IPS-NIHi11 (cell line): ENCODE data around the gene MYO15B.

Source experiments
- DNase-seq: peaks from one replicate; pipeline ENCODE4 v3.0.0; 2012; ENCODE audit warnings: mixed read lengths, low spot score

MYO15B gene

GRCh38 chr17:75558666-75559530, 28.7 kb upstream of the MYO15B start:
- DNase-seq = no peak

GRCh38 chr17:75559958-75560533, 27.6 kb upstream of the MYO15B start:
- no peak for DNase-seq

GRCh38 chr17:75561927-75562603, 25.5 kb upstream of the MYO15B start:
- DNase-seq = no peak

GRCh38 chr17:75563063-75563758, 24.4 kb upstream of the MYO15B start:
- no peak for DNase-seq

GRCh38 chr17:75564195-75564594, 23.4 kb upstream of the MYO15B start:
- DNase-seq = no peak

- no peak for DNase-seq
Observed at GRCh38 chr17:75565066-75565465, 22.5 kb upstream of the MYO15B start.

GRCh38 chr17:75565618-75566017, 22.0 kb upstream of the MYO15B start:
- no peak for DNase-seq

GRCh38 chr17:75566416-75566815, 21.2 kb upstream of the MYO15B start:
- DNase-seq = no peak

- DNase-seq = no peak
Observed at GRCh38 chr17:75566834-75567233, 20.8 kb upstream of the MYO15B start.

- DNase-seq = no peak
Observed at GRCh38 chr17:75568412-75569255, 19.0 kb upstream of the MYO15B start.

- no peak for DNase-seq
Observed at GRCh38 chr17:75570034-75570676, 17.4 kb upstream of the MYO15B start.

GRCh38 chr17:75570772-75571171, 16.8 kb upstream of the MYO15B start:
- DNase-seq = no peak

- DNase-seq = no peak
Observed at GRCh38 chr17:75571197-75571884, 16.3 kb upstream of the MYO15B start.

- DNase-seq = no peak
Observed at GRCh38 chr17:75571885-75572215, 15.8 kb upstream of the MYO15B start.

GRCh38 chr17:75572713-75573539, 14.7 kb upstream of the MYO15B start:
- DNase-seq = no peak

- no peak for DNase-seq
Observed at GRCh38 chr17:75573540-75573957, 14.1 kb upstream of the MYO15B start.

- DNase-seq = no peak
Observed at GRCh38 chr17:75573994-75574393, 13.6 kb upstream of the MYO15B start.

- DNase-seq = no peak
Observed at GRCh38 chr17:75574404-75575036, 13.1 kb upstream of the MYO15B start.

- no peak for DNase-seq
Observed at GRCh38 chr17:75575197-75575596, 12.4 kb upstream of the MYO15B start.
